A549 (cell line): ENCODE data around the gene CHKA.

Experiments
- EP300 ChIP-seq, 2 experiments: fragments of >200 bp; sonication (Bioruptor Twin); formaldehyde crosslinking; IDR thresholded peaks; 2 replicates in 1 of 2; 3 replicates in 1 of 2; pipeline ENCODE4 v1.6.1; 2016 to 2017
- FOSL2 ChIP-seq, 2 experiments: fragments of 450-650 bp in 1 of 2; fragments of >200 bp in 1 of 2; sonication (Bioruptor Twin) in 1 of 2; formaldehyde crosslinking; IDR thresholded peaks; 2 replicates each; pipeline versions ENCODE4 v1.5.0 to v1.6.1; 2016 to 2020; ENCODE audit warnings: mild to moderate bottlenecking in 1 of 2, moderate library complexity in 1 of 2
- GATA3 ChIP-seq: IDR thresholded peaks from 2 replicates; pipeline ENCODE4 v1.6.1; 2012; ENCODE audit warnings: borderline replicate concordance
- HOXB5 ChIP-seq: fragments of 250-450 bp; sonication (Bioruptor Pico); IDR thresholded peaks from 2 replicates; pipeline ENCODE4 v1.5.0; 2020; ENCODE audit warnings: mild to moderate bottlenecking, moderate library complexity
- KDM1A ChIP-seq: fragments of 200-600 bp; sonication (generic); IDR thresholded peaks from 2 replicates; pipeline ENCODE4 v1.6.1; 2016; ENCODE audit warnings: low read depth, mild to moderate bottlenecking
- NR3C1 ChIP-seq: fragments of >200 bp; sonication (Bioruptor Twin); formaldehyde crosslinking; IDR thresholded peaks from 3 replicates; pipeline ENCODE4 v1.6.1; 2017
- POLR2A ChIP-seq: IDR thresholded peaks from 2 replicates; pipeline ENCODE4 v1.6.1; 2012; ENCODE audit warnings: mild to moderate bottlenecking, low read length
- RAD21 ChIP-seq, 2 experiments: fragments of >200 bp in 1 of 2; sonication (Bioruptor Twin) in 1 of 2; formaldehyde crosslinking in 1 of 2; IDR thresholded peaks in 1 of 2; conservative IDR thresholded peaks in 1 of 2; 2 replicates in 1 of 2; 3 replicates in 1 of 2; pipeline ENCODE4 v1.6.1; 2012 to 2018; ENCODE audit warnings: inconsistent platforms in 1 of 2
- RCOR1 ChIP-seq: fragments of 150-350 bp; IDR thresholded peaks from 2 replicates; pipeline ENCODE4 v1.6.1; 2014; ENCODE audit warnings: antibody characterized with exemption, low read length, low read depth
- SMC3 ChIP-seq: fragments of >200 bp; sonication (Bioruptor Twin); formaldehyde crosslinking; IDR thresholded peaks from 3 replicates; pipeline ENCODE4 v1.6.1; 2018; ENCODE audit warnings: inconsistent platforms
- SREBF2 ChIP-seq: fragments of 450-650 bp; IDR thresholded peaks from 2 replicates; pipeline ENCODE4 v1.6.1; 2014; ENCODE audit warnings: mild to moderate bottlenecking, moderate library complexity
- TF ChIP-seq, protein P1 (sequence below): fragments of >200 bp; sonication (Bioruptor Twin); formaldehyde crosslinking; IDR thresholded peaks from 3 replicates; pipeline ENCODE4 v1.5.1; 2016
- TF ChIP-seq, protein P2 (sequence below): fragments of 150-350 bp; IDR thresholded peaks from 2 replicates; pipeline ENCODE4 v1.6.1; 2014; ENCODE audit warnings: low read depth, mild to moderate bottlenecking, low read length
- TF ChIP-seq, protein P3 (sequence below): fragments of 200-600 bp; sonication (generic); IDR thresholded peaks from 2 replicates; pipeline ENCODE4 v1.6.1; 2016; ENCODE audit warnings: antibody characterized with exemption, mild to moderate bottlenecking, moderate library complexity

DNA sequence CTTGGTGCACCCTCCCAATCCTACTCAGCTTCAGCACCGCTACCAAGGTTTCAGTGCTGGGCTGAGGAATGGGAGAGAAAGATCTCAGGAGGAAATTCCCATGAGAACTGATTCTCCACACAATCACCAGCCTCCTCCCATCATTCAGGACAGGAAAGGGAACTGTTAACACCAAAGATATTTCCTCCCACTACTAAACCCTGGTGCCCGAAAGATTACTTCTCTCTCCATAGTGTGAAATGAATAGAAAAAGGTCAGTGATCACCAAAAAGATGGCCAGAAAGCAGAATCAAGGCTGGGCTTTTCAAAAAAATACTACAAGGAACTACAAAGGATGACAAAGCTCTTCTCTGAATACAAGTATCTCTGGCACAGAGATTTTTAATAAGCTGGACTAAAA lies 56.3 kb downstream of the CHKA start:
- TF ChIP-seq FOSL2 (IDR thresholded peaks at IDR 0.05) (no peak), FOSL2 (CRISPR knock-in tag; IDR thresholded peaks at IDR 0.05) (no peak), NR3C1 (no peak), SMC3 (no peak), EP300 (IDR thresholded peaks at IDR 0.05) (no peak), POLR2A (no peak), RAD21 (conservative IDR thresholded peaks at IDR 0.05 in 1 of 2, IDR thresholded peaks at IDR 0.05 in 1 of 2) (no peak), GATA3 (no peak), SREBF2 (no peak), RCOR1 (no peak), HOXB5 (no peak), KDM1A (no peak)
- TF ChIP-seq, protein P1, sequence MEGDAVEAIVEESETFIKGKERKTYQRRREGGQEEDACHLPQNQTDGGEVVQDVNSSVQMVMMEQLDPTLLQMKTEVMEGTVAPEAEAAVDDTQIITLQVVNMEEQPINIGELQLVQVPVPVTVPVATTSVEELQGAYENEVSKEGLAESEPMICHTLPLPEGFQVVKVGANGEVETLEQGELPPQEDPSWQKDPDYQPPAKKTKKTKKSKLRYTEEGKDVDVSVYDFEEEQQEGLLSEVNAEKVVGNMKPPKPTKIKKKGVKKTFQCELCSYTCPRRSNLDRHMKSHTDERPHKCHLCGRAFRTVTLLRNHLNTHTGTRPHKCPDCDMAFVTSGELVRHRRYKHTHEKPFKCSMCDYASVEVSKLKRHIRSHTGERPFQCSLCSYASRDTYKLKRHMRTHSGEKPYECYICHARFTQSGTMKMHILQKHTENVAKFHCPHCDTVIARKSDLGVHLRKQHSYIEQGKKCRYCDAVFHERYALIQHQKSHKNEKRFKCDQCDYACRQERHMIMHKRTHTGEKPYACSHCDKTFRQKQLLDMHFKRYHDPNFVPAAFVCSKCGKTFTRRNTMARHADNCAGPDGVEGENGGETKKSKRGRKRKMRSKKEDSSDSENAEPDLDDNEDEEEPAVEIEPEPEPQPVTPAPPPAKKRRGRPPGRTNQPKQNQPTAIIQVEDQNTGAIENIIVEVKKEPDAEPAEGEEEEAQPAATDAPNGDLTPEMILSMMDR = no peak
- TF ChIP-seq, protein P2, sequence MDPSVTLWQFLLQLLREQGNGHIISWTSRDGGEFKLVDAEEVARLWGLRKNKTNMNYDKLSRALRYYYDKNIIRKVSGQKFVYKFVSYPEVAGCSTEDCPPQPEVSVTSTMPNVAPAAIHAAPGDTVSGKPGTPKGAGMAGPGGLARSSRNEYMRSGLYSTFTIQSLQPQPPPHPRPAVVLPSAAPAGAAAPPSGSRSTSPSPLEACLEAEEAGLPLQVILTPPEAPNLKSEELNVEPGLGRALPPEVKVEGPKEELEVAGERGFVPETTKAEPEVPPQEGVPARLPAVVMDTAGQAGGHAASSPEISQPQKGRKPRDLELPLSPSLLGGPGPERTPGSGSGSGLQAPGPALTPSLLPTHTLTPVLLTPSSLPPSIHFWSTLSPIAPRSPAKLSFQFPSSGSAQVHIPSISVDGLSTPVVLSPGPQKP = no peak
- TF ChIP-seq, protein P3, sequence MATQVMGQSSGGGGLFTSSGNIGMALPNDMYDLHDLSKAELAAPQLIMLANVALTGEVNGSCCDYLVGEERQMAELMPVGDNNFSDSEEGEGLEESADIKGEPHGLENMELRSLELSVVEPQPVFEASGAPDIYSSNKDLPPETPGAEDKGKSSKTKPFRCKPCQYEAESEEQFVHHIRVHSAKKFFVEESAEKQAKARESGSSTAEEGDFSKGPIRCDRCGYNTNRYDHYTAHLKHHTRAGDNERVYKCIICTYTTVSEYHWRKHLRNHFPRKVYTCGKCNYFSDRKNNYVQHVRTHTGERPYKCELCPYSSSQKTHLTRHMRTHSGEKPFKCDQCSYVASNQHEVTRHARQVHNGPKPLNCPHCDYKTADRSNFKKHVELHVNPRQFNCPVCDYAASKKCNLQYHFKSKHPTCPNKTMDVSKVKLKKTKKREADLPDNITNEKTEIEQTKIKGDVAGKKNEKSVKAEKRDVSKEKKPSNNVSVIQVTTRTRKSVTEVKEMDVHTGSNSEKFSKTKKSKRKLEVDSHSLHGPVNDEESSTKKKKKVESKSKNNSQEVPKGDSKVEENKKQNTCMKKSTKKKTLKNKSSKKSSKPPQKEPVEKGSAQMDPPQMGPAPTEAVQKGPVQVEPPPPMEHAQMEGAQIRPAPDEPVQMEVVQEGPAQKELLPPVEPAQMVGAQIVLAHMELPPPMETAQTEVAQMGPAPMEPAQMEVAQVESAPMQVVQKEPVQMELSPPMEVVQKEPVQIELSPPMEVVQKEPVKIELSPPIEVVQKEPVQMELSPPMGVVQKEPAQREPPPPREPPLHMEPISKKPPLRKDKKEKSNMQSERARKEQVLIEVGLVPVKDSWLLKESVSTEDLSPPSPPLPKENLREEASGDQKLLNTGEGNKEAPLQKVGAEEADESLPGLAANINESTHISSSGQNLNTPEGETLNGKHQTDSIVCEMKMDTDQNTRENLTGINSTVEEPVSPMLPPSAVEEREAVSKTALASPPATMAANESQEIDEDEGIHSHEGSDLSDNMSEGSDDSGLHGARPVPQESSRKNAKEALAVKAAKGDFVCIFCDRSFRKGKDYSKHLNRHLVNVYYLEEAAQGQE = no peak
